ENCODE data around the gene COL18A1. TPM values are rescaled to one million over a fixed set of nuclear protein-coding genes. Genes with fewer than 3 reads are reported as not detected.
A peak's percentile ranks its signal among the peaks of the same experiment; 100 is the strongest.

Gene COL18A1
- total RNA-seq, 4 donors from 2014 or later: 19.3 to 121 (median 23.3) TPM

DNA sequence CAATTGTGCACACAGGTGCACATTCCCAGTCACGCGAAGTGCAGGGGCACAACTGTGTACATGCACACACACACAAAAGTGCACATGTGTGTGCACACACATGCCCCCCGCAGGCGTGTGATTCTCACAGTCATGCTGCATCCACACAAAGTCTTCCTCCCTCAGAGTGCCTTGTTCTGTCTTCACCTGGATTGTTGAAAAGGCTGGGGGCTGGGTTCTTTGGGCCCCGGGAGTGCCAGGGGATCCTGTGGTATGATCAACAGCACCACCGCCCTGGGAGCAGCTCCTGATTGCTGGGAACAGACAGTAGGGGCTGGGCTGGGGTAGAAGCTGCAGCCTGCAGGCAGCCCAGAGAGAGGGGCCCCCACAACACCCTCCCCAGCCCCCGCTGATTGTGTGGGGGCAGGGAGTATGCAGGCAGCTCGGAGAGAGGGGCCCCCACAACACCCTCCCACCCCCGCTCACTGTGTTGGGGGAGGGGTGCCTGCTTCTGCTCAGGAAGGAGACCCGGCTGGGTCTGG, 3.4 kb downstream of the COL18A1 start:
- Histone ChIP-seq H3K27ac (no peak overlapping the region), H3K4me3 (no peak overlapping the region), H3K27me3 (peaks cover 46% of the 10 kb centered on the region), H3K9me3 (no peaks in the 10 kb centered on the region), H3K36me3 (no peaks in the 10 kb centered on the region), H3K4me1 (peaks cover 6 to 17% (median 11%) of the 10 kb centered on the region in 4 donors)
- in situ Hi-C loops (cut with MboI; ENCODE audit: low pct_ligation_motif_present in 1 of 4, low pct_unique_long_range_greater_than_20kb in 1 of 4, low sequenced_read_pairs in 3 of 4): no loop called here
- intact Hi-C loops (cut with DNase I; ENCODE audit: low total_unique reads): no loop called here
- 72% methylated on average over 10 of the region's 10 CpGs; no CpG with 5 or more reads in 1 of the 2 donors for WGBS, 2 donors (ENCODE audit: low coverage in 1 of 2)
- TF ChIP-seq, protein P1, sequence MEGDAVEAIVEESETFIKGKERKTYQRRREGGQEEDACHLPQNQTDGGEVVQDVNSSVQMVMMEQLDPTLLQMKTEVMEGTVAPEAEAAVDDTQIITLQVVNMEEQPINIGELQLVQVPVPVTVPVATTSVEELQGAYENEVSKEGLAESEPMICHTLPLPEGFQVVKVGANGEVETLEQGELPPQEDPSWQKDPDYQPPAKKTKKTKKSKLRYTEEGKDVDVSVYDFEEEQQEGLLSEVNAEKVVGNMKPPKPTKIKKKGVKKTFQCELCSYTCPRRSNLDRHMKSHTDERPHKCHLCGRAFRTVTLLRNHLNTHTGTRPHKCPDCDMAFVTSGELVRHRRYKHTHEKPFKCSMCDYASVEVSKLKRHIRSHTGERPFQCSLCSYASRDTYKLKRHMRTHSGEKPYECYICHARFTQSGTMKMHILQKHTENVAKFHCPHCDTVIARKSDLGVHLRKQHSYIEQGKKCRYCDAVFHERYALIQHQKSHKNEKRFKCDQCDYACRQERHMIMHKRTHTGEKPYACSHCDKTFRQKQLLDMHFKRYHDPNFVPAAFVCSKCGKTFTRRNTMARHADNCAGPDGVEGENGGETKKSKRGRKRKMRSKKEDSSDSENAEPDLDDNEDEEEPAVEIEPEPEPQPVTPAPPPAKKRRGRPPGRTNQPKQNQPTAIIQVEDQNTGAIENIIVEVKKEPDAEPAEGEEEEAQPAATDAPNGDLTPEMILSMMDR (IDR thresholded peaks at IDR 0.05): no peak
- TF ChIP-seq POLR2A (IDR thresholded peaks at IDR 0.05): no peak
- TF ChIP-seq POLR2AphosphoS5 (IDR thresholded peaks at IDR 0.05): no peak
- no peak for TF ChIP-seq EP300 (IDR thresholded peaks at IDR 0.05; ENCODE audit: low read depth)
- DNase-seq: no peak

DNA sequence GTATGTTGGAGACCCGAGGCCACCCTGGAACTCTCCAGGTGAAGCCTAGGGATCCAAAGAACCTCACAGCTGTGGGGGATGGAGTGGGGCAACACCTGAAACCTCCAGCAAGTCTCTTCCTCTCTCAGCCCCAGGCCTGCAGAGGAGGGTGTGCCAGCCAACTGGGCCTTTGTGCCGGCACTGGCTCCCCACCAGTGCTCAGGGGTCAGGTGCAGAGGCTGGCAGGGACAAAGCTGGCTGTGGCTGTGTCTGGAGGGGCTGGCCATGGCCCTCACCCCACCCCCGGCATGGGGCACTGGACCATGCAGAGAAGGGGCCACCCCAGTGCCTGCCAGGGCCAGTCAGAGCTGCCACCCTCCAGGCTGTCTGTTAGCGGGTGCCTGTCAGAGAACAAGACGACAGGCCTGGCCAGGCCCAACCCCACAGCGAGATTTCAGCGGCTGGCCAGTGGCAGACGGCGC, 3.9 kb downstream of the COL18A1 start:
- Histone ChIP-seq H3K27me3 (peaks cover 41% of the 10 kb centered on the region), H3K27ac (peak overlapping the region in 1 of 4 donors; percentile 1), H3K4me1 (peaks cover 6 to 17% (median 11%) of the 10 kb centered on the region in 4 donors), H3K36me3 (no peaks in the 10 kb centered on the region), H3K9me3 (no peaks in the 10 kb centered on the region), H3K4me3 (no peak overlapping the region)
- intact Hi-C loops (cut with DNase I; ENCODE audit: low total_unique reads) (no loop called here), in situ Hi-C loops (cut with MboI; ENCODE audit: low pct_ligation_motif_present in 1 of 4, low pct_unique_long_range_greater_than_20kb in 1 of 4, low sequenced_read_pairs in 3 of 4) (no loop called here)
- WGBS, 2 donors (ENCODE audit: low coverage in 1 of 2): 68% methylated on average over 9 of the region's 9 CpGs; no CpG with 5 or more reads in 1 of the 2 donors
- TF ChIP-seq EP300 (IDR thresholded peaks at IDR 0.05; ENCODE audit: low read depth): no peak
- no peak for TF ChIP-seq POLR2AphosphoS5 (IDR thresholded peaks at IDR 0.05)
- TF ChIP-seq, protein P1 (IDR thresholded peaks at IDR 0.05): no peak
- TF ChIP-seq POLR2A (IDR thresholded peaks at IDR 0.05): no peak
- DNase-seq: no peak

- Histone ChIP-seq H3K27me3 (peaks cover 34% of the 10 kb centered on the region), H3K27ac (peak overlapping the region in 2 of 4 donors; percentile 1 to 37)
- WGBS, 2 donors (ENCODE audit: low coverage in 1 of 2): 83% methylated on average over 29 of the region's 29 CpGs; no CpG with 5 or more reads in 1 of the 2 donors
These were observed 4.6 kb downstream of the COL18A1 start for GRCh38 chr21:45409466-45410150.

DNA sequence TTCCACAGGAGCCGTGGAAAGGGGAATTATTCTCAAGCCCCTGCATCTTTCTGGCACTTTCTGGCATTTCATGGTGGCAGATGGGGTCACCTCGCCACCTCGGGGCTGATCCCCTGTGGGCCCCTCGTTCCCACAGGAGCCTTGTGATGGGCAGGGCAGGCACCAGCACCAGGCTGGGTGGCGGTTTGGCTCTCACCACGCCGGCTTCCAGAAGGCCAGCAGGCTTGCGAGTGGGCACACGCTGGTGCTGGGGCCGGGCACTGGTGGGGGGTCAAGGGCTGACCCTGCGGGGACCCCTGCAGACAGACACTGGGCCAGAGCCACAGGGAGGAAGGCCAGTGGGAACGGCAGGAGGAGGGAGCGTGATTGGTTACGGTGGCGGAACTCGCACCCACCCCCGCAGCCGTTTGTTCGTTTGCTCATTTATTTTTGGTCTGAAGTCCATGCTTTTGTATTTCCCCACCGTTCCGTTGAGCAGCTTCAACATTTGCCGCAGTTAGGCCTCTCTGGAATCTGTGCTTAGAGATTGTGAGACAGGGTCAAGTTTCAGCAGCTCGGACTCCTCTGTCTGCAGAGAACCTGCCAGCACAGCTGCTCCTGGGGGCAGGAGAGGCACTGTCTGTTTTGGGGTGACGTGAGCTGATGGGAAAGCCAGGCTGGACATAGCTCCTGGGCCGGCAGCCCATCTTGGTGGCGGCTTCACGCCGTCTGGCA, 5.3 kb downstream of the COL18A1 start:
- Histone ChIP-seq H3K27ac (peak overlapping the region in 2 of 4 donors; percentile 37 to 45), H3K4me1 (peaks cover 0 to 9% (median 4%) of the 10 kb centered on the region in 4 donors), H3K4me3 (no peak overlapping the region), H3K27me3 (peaks cover 29% of the 10 kb centered on the region), H3K36me3 (no peaks in the 10 kb centered on the region), H3K9me3 (no peaks in the 10 kb centered on the region)
- WGBS, 2 donors (ENCODE audit: low coverage in 1 of 2): 67 to 77% methylated on average over 7 to 27 of the region's 28 CpGs
- in situ Hi-C loops (cut with MboI; ENCODE audit: low pct_ligation_motif_present in 1 of 4, low pct_unique_long_range_greater_than_20kb in 1 of 4, low sequenced_read_pairs in 3 of 4): no loop called here
- DNase-seq: no peak
- intact Hi-C loops (cut with DNase I; ENCODE audit: low total_unique reads): no loop called here
- TF ChIP-seq, protein P1 (IDR thresholded peaks at IDR 0.05): no peak

More at GRCh38 chr21:45409466-45410150, 4.6 kb downstream of the COL18A1 start:
- no peak for TF ChIP-seq POLR2AphosphoS5 (IDR thresholded peaks at IDR 0.05)
- no peak overlapping the region for H3K4me3 ChIP-seq
- intact Hi-C loops (cut with DNase I; ENCODE audit: low total_unique reads) (no loop called here), in situ Hi-C loops (cut with MboI; ENCODE audit: low pct_ligation_motif_present in 1 of 4, low pct_unique_long_range_greater_than_20kb in 1 of 4, low sequenced_read_pairs in 3 of 4) (no loop called here)
- H3K9me3 ChIP-seq: no peaks in the 10 kb centered on the region
- H3K36me3 ChIP-seq: no peaks in the 10 kb centered on the region
- no peak for DNase-seq
- H3K4me1 ChIP-seq: peaks cover 0 to 10% (median 5%) of the 10 kb centered on the region in 4 donors

Data from transverse colon (tissue), 4 donors.